SU-DHL-6 (cell line): ENCODE results near the gene HJV.

ENCODE experiments used
- CTCF ChIP-seq: fragments of 200-600 bp; sonication (generic); IDR thresholded peaks from one replicate; pipeline ENCODE4 v1.5.1; 2017; ENCODE audit warnings: antibody characterized with exemption, mild to moderate bottlenecking, low read length, moderate library complexity; ENCODE audit not compliant: insufficient read depth, poor library complexity, severe bottlenecking
- EZH2phosphoT487 ChIP-seq: fragments of 200-600 bp; sonication (generic), shearing (Covaris generic); conservative IDR thresholded peaks from 2 replicates; pipeline ENCODE4 v1.6.1; 2018; ENCODE audit warnings: mild to moderate bottlenecking, antibody characterized with exemption, low read length, moderate library complexity, mixed read lengths

GRCh38 chr1:145983206-145983675 lies 38.3 kb downstream of the HJV start:
- TF ChIP-seq CTCF (no peak), EZH2phosphoT487 (no peak)
